MM.1S (cell line): ENCODE measurements around the gene SLC16A12.

ENCODE experiments used
- CTCF ChIP-seq: fragments of 300-600 bp; sonication (generic); IDR thresholded peaks from 2 replicates; pipeline ENCODE4 v1.5.1; 2016; ENCODE audit warnings: antibody characterized with exemption, low read length, mixed read lengths
- EZH2 ChIP-seq: fragments of 300-600 bp; sonication (generic); optimal IDR thresholded peaks from 2 replicates; pipeline ENCODE3; 2017; ENCODE audit warnings: low read depth, mild to moderate bottlenecking, antibody characterized with exemption, low read length, mixed read lengths
- EZH2phosphoT487 ChIP-seq: fragments of 300-600 bp; sonication (generic); IDR thresholded peaks from 2 replicates; pipeline ENCODE4 v1.6.1; 2018; ENCODE audit warnings: antibody characterized with exemption, low read length

- TF ChIP-seq CTCF (no peak), EZH2 (no peak), EZH2phosphoT487 (no peak)
Measured at GRCh38 chr10:89525556-89525955, 9.8 kb downstream of the SLC16A12 start.
